HepG2 (cell line): ENCODE measurements around the gene NDRG2. TPM values are rescaled to one million over a fixed set of nuclear protein-coding genes. Genes with fewer than 3 reads are reported as not detected.

Experiments
- ATAC-seq: fragments of 200-7000 bp; cut with Tn5 transposase; 3 replicates; pipeline ENCODE4 v1.9.1; 2020; ENCODE audit warnings: mild to moderate bottlenecking, moderate library complexity
- Bru-seq: library from RNA; stranded (reverse); fragments of 400-500 nt; gene quantifications from one replicate; lab custom pipeline; 2021; lab: Mats Ljungman, UMichigan
- BruChase-seq, 2 experiments: library from RNA; stranded (reverse); fragments of 400-500 nt; gene quantifications; one replicate each; lab custom pipeline; 2021; lab: Mats Ljungman, UMichigan
- BruUV-seq: library from RNA; stranded (reverse); fragments of 400-500 nt; replicated peaks from 2 replicates; lab custom pipeline; 2021; lab: Mats Ljungman, UMichigan
- CTCF ChIA-PET: fragments of 300-600 bp; formaldehyde crosslinking; extraction: SDS; loops from one replicate; lab custom pipeline; 2021; ENCODE audit warnings: low total read pairs, inconsistent platforms, low intra/inter-chr PET ratio; lab: Yijun Ruan, JAX
- POLR2A ChIA-PET: fragments of 350-600 bp; sonication (Branson Sonifier 250); formaldehyde crosslinking; loops from one replicate; lab custom pipeline; 2020; ENCODE audit warnings: antibody characterized with exemption, inconsistent platforms; lab: Yijun Ruan, JAX
- DNase-seq: peaks from one replicate; pipeline ENCODE4 v3.0.0-alpha.2; 2015; ENCODE audit warnings: low spot score
- FAIRE-seq: peaks from 3 replicates; lab custom pipeline; 2011; peaks lifted over from hg19 to GRCh38; lab: Jason Lieb, UNC
- H2AFZ ChIP-seq: one replicate; pipeline ENCODE4 v1.6.1; 2011; ENCODE audit warnings: low read length, inconsistent platforms
- H3K27ac ChIP-seq: fragments of 300-600 bp; 3 replicates; pipeline ENCODE4 v1.8.0; 2011; ENCODE audit warnings: mixed run types, mild to moderate bottlenecking, mixed read lengths, low read length, inconsistent platforms; ENCODE audit not compliant: insufficient read depth; ENCODE audit errors: extremely low read length
- H3K27me3 ChIP-seq, 2 experiments: fragments of 200-600 bp in 1 of 2; 2 replicates in 1 of 2; 3 replicates in 1 of 2; pipeline versions ENCODE4 v1.6.0 to v1.8.0; 2011; ENCODE audit warnings: low read length in 2 of 2, mild to moderate bottlenecking in 2 of 2, moderate library complexity in 2 of 2, inconsistent platforms in 1 of 2; ENCODE audit not compliant: insufficient read depth in 2 of 2, control insufficient read depth in 1 of 2
- H3K36me3 ChIP-seq, 2 experiments: fragments of 200-600 bp in 1 of 2; replicated peaks in 1 of 2; 2 replicates in 1 of 2; 3 replicates in 1 of 2; pipeline versions ENCODE4 v1.5.1 to v1.8.0; 2011; ENCODE audit warnings: low read length in 2 of 2, inconsistent platforms in 1 of 2; ENCODE audit not compliant: insufficient read depth in 2 of 2, control insufficient read depth in 1 of 2
- H3K4me1 ChIP-seq: 2 replicates; pipeline ENCODE4 v1.5.1; 2012; ENCODE audit warnings: low read length, inconsistent platforms; ENCODE audit not compliant: insufficient read depth
- H3K4me2 ChIP-seq: 2 replicates; pipeline ENCODE4 v1.6.0; 2011; ENCODE audit warnings: low read depth, low read length, inconsistent platforms
- H3K4me3 ChIP-seq, 3 experiments: fragments of 200-600 bp in 1 of 3; sonication (generic), shearing (Covaris generic) in 1 of 3; replicated peaks in 1 of 3; 2 replicates each; pipeline ENCODE4 v1.5.1; 2011 to 2016; ENCODE audit warnings: low read length in 3 of 3, inconsistent platforms in 2 of 3, low read depth in 2 of 3, mild to moderate bottlenecking in 2 of 3, control low read depth in 1 of 3, mixed read lengths in 1 of 3; ENCODE audit not compliant: insufficient read depth in 1 of 3
- H3K79me2 ChIP-seq: one replicate; pipeline ENCODE4 v1.6.1; 2011; ENCODE audit warnings: low read length, inconsistent platforms; ENCODE audit not compliant: insufficient read depth
- H3K9ac ChIP-seq: 2 replicates; pipeline ENCODE4 v1.6.0; 2011; ENCODE audit warnings: mild to moderate bottlenecking, low read depth, low read length, inconsistent platforms; ENCODE audit not compliant: insufficient read depth
- H3K9me3 ChIP-seq: 2 replicates; pipeline ENCODE4 v1.5.1; 2012; ENCODE audit warnings: mild to moderate bottlenecking, low read length
- H4K20me1 ChIP-seq: 2 replicates; pipeline ENCODE4 v1.6.0; 2011; ENCODE audit warnings: inconsistent platforms, mild to moderate bottlenecking, low read length, moderate library complexity; ENCODE audit not compliant: insufficient read depth
- ERF ChIP-seq: IDR thresholded peaks from 2 replicates; pipeline ENCODE4 v1.6.1; 2018; ENCODE audit warnings: missing biosample characterization, missing genetic modification reagents
- NCOA2 ChIP-seq: sonication (generic); formaldehyde crosslinking; IDR thresholded peaks from 2 replicates; pipeline ENCODE4 v1.8.0; 2022; ENCODE audit warnings: inconsistent platforms
- PAWR ChIP-seq: sonication (generic); formaldehyde crosslinking; IDR thresholded peaks from 2 replicates; pipeline ENCODE4 v1.4.0; 2020; ENCODE audit warnings: missing genetic modification reagents, mild to moderate bottlenecking, borderline replicate concordance
- PCBP1 ChIP-seq: fragments of 200-400 bp; formaldehyde crosslinking; IDR thresholded peaks from 2 replicates; pipeline ENCODE4 v1.6.1; 2017; ENCODE audit warnings: mild to moderate bottlenecking, low read depth, low read length, borderline replicate concordance
- REPIN1 ChIP-seq: sonication (generic); formaldehyde crosslinking; IDR thresholded peaks from 2 replicates; pipeline ENCODE4 v1.8.0; 2022; ENCODE audit warnings: missing genetic modification reagents, low read depth, mild to moderate bottlenecking, borderline replicate concordance
- ZNF138 ChIP-seq: sonication (generic); formaldehyde crosslinking; IDR thresholded peaks from 2 replicates; pipeline ENCODE4 v1.5.0; 2020; ENCODE audit warnings: mild to moderate bottlenecking, low read depth, missing genetic modification reagents
- ZNF75D ChIP-seq: sonication (generic); formaldehyde crosslinking; IDR thresholded peaks from 2 replicates; pipeline ENCODE4 v1.8.1; 2023; ENCODE audit warnings: missing genetic modification reagents, mild to moderate bottlenecking, borderline replicate concordance
- ZSCAN20 ChIP-seq: sonication (generic); formaldehyde crosslinking; IDR thresholded peaks from 2 replicates; pipeline ENCODE4 v1.4.0; 2020; ENCODE audit warnings: missing genetic modification reagents, mild to moderate bottlenecking, borderline replicate concordance
- WGBS: methylation state at CpG from one replicate; pipeline ENCODE4 v1.1.6; 2017; ENCODE audit warnings: low lambda C conversion rate; 5-methylcytosine and 5-hydroxymethylcytosine counted together
- in situ Hi-C: cut with HindIII; loops from 2 replicates; pipeline ENCODE4 v1.10.0; 2017; ENCODE audit warnings: low pct_unique_long_range_greater_than_20kb; ENCODE audit not compliant: extremely low pct_ligation_motif_present
- intact Hi-C: fragments of 100-400 bp; cut with micrococcal nuclease; formaldehyde crosslinking; loops from one replicate; pipeline ENCODE4 v1.10.0; 2022; ENCODE audit not compliant: unreplicated experiment
- long read RNA-seq, 2 experiments: library from RNA in 1 of 2; library from polyadenylated mRNA in 1 of 2; stranded (forward) in 1 of 2; unstranded in 1 of 2; transcript quantifications; one replicate each; pipeline ENCODE4 v2.0.0, GENCODE V29; 2019 to 2022
- polyA minus RNA-seq, 3 experiments: library from RNA; depleted of rRNA, polyadenylated mRNA; stranded (reverse); fragments of >200 nt; gene quantifications; 2 replicates each; pipeline ENCODE4 v1.2.3, GENCODE V29; 2011; ENCODE audit warnings: low replicate concordance in 1 of 3
- polyA plus RNA-seq, 8 experiments: library from polyadenylated mRNA; depleted of rRNA in 3 of 8; stranded (reverse) in 7 of 8; unstranded in 1 of 8; fragments of >200 nt; fragmentation: Illumina TruSeq in 4 of 8; extraction: Trizol in 4 of 8; gene quantifications; 2 replicates each; pipeline versions ENCODE4 v1.2.1 to v1.2.3, GENCODE V29; 2011 to 2016; ENCODE audit warnings: low read depth in 4 of 8, missing spikeins in 1 of 8, mixed read lengths in 1 of 8; ENCODE audit not compliant: insufficient read depth in 1 of 8
- total RNA-seq, 5 experiments: library from RNA; depleted of rRNA; stranded (reverse); fragments of >200 nt; fragmentation: Illumina TruSeq; extraction: Trizol; gene quantifications; 2 replicates each; pipeline ENCODE4 v1.2.3, GENCODE V29; 2016; ENCODE audit warnings: low read depth in 1 of 5
- TF ChIP-seq, protein P1 (sequence below): sonication (generic); formaldehyde crosslinking; IDR thresholded peaks from 2 replicates; pipeline ENCODE4 v1.4.0; 2020; ENCODE audit warnings: missing genetic modification reagents
- TF ChIP-seq, protein P2 (sequence below): sonication (generic); formaldehyde crosslinking; IDR thresholded peaks from 2 replicates; pipeline ENCODE4 v1.4.0; 2020; ENCODE audit warnings: missing genetic modification reagents
- TF ChIP-seq, protein P3 (sequence below): sonication (generic); formaldehyde crosslinking; IDR thresholded peaks from 2 replicates; pipeline ENCODE4 v1.5.0; 2020; ENCODE audit warnings: missing genetic modification reagents

The NDRG2 gene
- total RNA-seq (2016; rRNA removed; fragmentation: Illumina TruSeq; extraction: Trizol) (27.2 and 27.4 TPM in 2 replicates), polyA plus RNA-seq (2011; rRNA removed) (143 and 189 TPM in 2 replicates), polyA minus RNA-seq (2011; rRNA and poly(A)+ RNA removed; ENCODE audit: low replicate concordance) (5.2 and 91.7 TPM in 2 replicates), Bru-seq, nascent RNA (percentile 43 among the genes with signal in this experiment), BruChase-seq, experiment 1, labeled RNA remaining after a 6-hour chase (percentile 50 among the genes with signal in this experiment), BruChase-seq, experiment 2, labeled RNA remaining after a 2-hour chase (percentile 45 among the genes with signal in this experiment)
- 7.0 and 7.9 TPM in 2 replicates for total RNA-seq (2016; cell fraction: cytosol; rRNA removed; fragmentation: Illumina TruSeq; extraction: Trizol; ENCODE audit: low read depth)
- 23.1 and 29.2 TPM in 2 replicates for total RNA-seq (2016; cell fraction: insoluble cytoplasmic fraction; rRNA removed; fragmentation: Illumina TruSeq; extraction: Trizol)
- 8.1 and 9.2 TPM in 2 replicates for total RNA-seq (2016; cell fraction: membrane; rRNA removed; fragmentation: Illumina TruSeq; extraction: Trizol)
- 21.6 and 27.8 TPM in 2 replicates for total RNA-seq (2016; cell fraction: nucleus; rRNA removed; fragmentation: Illumina TruSeq; extraction: Trizol)
- polyA plus RNA-seq (2011; cell fraction: cytosol; rRNA removed): 91.9 and 130 TPM in 2 replicates
- 360 and 469 TPM in 2 replicates for polyA plus RNA-seq (2011; cell fraction: nucleus; rRNA removed)
- polyA plus RNA-seq (2012): 75.5 and 109 TPM in 2 replicates
- 4.3 and 4.9 TPM in 2 replicates for polyA plus RNA-seq (2016; cell fraction: cytosol; fragmentation: Illumina TruSeq; extraction: Trizol; ENCODE audit: low read depth)
- polyA plus RNA-seq (2016; cell fraction: insoluble cytoplasmic fraction; fragmentation: Illumina TruSeq; extraction: Trizol; ENCODE audit: low read depth): 42.0 and 43.6 TPM in 2 replicates
- 7.2 TPM in 2 replicates for polyA plus RNA-seq (2016; cell fraction: membrane; fragmentation: Illumina TruSeq; extraction: Trizol; ENCODE audit: low read depth)
- 76.3 and 87.7 TPM in 2 replicates for polyA plus RNA-seq (2016; cell fraction: nucleus; fragmentation: Illumina TruSeq; extraction: Trizol; ENCODE audit: insufficient read depth, low read depth)
- polyA minus RNA-seq (2011; cell fraction: cytosol; rRNA and poly(A)+ RNA removed): 23.4 and 34.4 TPM in 2 replicates
- 87.3 and 125 TPM in 2 replicates for polyA minus RNA-seq (2011; cell fraction: nucleus; rRNA and poly(A)+ RNA removed)
- long read RNA-seq, experiment 1, transcript NDRG2-227 (15 exons, 1,980 nt): minor isoform, 6 of 67 reads
- long read RNA-seq, experiment 1, transcript NDRG2-209 (17 exons, 2,079 nt): major isoform, 8 of 67 reads
- long read RNA-seq, experiment 1, partial matches to known transcripts: 2 of 67 reads
- long read RNA-seq, experiment 1, other reads (novel, unspliced or antisense): 46 of 67 reads
- long read RNA-seq, experiment 2, transcript NDRG2-227 (15 exons, 1,980 nt): minor isoform, 7 of 82 reads
- long read RNA-seq, experiment 2, transcript NDRG2-209 (17 exons, 2,079 nt): major isoform, 12 of 82 reads
- long read RNA-seq, experiment 2, partial matches to known transcripts: 15 of 82 reads
- long read RNA-seq, experiment 2, other reads (novel, unspliced or antisense): 40 of 82 reads

DNA sequence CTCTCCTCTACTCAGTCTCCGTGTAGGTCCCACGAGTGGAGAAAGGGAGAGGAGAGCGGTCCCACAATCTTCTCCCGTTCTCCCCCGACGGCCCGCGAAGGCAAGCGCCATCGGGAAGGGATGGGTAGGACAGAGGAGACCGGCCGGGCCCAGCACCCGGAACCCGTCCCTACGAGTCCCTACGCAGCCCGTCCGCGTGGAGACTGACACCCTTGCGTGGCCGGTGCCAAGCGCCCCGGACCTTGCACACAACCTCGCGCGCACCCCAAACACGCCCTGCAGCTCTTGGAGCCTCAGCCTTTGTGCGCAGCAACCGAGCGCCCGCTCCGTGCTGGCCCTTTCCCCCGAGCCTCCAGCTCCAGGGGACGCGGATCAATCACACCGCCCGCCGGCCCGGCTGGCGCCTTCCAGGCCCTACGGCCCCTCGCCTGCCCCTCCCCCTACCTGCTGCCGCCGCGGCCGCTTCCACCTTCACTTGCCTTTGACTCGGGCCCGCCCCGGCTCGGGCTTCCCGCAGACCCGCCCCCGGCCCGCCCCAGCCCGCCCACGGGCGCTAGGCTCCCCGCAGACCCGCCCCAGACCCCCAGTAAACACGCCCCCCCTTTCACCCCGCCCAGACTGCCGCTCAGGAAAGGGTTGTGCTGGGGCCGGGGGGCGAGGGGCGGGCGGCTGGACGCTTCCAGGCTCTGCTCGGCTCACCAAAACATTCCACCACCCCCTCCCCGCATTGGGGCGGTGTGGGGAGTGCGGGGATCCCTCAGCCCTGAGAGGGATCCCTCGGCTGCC, at the start of gene NDRG2:
TSS of gene NDRG2 (minus strand) at position 477 of the 786 bp plus-strand sequence. CDS start 1,746 bp downstream, outside the sequence.
- Histone ChIP-seq H3K27me3 (no peaks in the 10 kb centered on the region; a peak in 1 of 5 replicates), H3K4me1 (peaks cover 50% of the 10 kb centered on the region), H3K9me3 (no peaks in the 10 kb centered on the region), H2AFZ (no peak within 1 kb of the TSS), H3K9ac (peak within 1 kb of the TSS; percentile 96), H3K4me2 (peak within 1 kb of the TSS; percentile 92), H3K27ac (peak within 1 kb of the TSS; percentile 83), H4K20me1 (no peaks in the 10 kb centered on the region), H3K36me3 (peaks cover 16 to 21% of the 10 kb centered on the region in 2 experiments), H3K79me2 (peaks cover 13% of the 10 kb centered on the region), H3K4me3 (peak within 1 kb of the TSS; percentile 65 to 96 (median 94))
- BruUV-seq: TSS peak; percentile 77
- POLR2A ChIA-PET: interaction anchor here (0.7 to 3.0 kb wide), 14 partner anchors 8 to 80 kb away, joined by 3 to 26 read pairs (median 4); partner anchors contain the start of gene ARHGEF40
- 5% methylated on average over 19 of the region's 72 CpGs for WGBS
- intact Hi-C loops: loop anchor here (1.0 kb wide), 1 partner anchor 30 kb away; no protein-coding TSS in a partner anchor
- DNase-seq: peak; percentile 84
- FAIRE-seq: no peak
- in situ Hi-C loops: no loop called here
- CTCF ChIA-PET: interaction anchor here (0.8 to 0.9 kb wide), 2 partner anchors 10 to 16 kb away, joined by 3 to 4 read pairs; no protein-coding TSS in a partner anchor
- ATAC-seq: peak; percentile 90
- TF ChIP-seq PAWR (no peak), ERF (CRISPR knock-in tag) (peak; percentile 83; the same call in 1 of the 2 replicates), ZSCAN20 (CRISPR knock-in tag) (peak; percentile 92; the same call in 1 of the 2 replicates), NCOA2 (CRISPR knock-in tag) (peak; percentile 71; the same call in 1 of the 2 replicates), REPIN1 (CRISPR knock-in tag) (no peak), ZNF75D (CRISPR knock-in tag) (no peak), ZNF138 (CRISPR knock-in tag) (peak; percentile 61; the same call in 1 of the 2 replicates), PCBP1 (0 out of 2 replicates have a peak, but pooled peaks have one; percentile 87)
- TF ChIP-seq, protein P1, sequence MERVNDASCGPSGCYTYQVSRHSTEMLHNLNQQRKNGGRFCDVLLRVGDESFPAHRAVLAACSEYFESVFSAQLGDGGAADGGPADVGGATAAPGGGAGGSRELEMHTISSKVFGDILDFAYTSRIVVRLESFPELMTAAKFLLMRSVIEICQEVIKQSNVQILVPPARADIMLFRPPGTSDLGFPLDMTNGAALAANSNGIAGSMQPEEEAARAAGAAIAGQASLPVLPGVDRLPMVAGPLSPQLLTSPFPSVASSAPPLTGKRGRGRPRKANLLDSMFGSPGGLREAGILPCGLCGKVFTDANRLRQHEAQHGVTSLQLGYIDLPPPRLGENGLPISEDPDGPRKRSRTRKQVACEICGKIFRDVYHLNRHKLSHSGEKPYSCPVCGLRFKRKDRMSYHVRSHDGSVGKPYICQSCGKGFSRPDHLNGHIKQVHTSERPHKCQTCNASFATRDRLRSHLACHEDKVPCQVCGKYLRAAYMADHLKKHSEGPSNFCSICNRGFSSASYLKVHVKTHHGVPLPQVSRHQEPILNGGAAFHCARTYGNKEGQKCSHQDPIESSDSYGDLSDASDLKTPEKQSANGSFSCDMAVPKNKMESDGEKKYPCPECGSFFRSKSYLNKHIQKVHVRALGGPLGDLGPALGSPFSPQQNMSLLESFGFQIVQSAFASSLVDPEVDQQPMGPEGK (CRISPR knock-in tag): peak; percentile 82
- TF ChIP-seq, protein P2, sequence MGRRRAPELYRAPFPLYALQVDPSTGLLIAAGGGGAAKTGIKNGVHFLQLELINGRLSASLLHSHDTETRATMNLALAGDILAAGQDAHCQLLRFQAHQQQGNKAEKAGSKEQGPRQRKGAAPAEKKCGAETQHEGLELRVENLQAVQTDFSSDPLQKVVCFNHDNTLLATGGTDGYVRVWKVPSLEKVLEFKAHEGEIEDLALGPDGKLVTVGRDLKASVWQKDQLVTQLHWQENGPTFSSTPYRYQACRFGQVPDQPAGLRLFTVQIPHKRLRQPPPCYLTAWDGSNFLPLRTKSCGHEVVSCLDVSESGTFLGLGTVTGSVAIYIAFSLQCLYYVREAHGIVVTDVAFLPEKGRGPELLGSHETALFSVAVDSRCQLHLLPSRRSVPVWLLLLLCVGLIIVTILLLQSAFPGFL (CRISPR knock-in tag): 0 out of 2 replicates have a peak, but pooled peaks have one; percentile 54
- TF ChIP-seq, protein P3, sequence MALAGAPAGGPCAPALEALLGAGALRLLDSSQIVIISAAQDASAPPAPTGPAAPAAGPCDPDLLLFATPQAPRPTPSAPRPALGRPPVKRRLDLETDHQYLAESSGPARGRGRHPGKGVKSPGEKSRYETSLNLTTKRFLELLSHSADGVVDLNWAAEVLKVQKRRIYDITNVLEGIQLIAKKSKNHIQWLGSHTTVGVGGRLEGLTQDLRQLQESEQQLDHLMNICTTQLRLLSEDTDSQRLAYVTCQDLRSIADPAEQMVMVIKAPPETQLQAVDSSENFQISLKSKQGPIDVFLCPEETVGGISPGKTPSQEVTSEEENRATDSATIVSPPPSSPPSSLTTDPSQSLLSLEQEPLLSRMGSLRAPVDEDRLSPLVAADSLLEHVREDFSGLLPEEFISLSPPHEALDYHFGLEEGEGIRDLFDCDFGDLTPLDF (CRISPR knock-in tag): peak; percentile 71
